NB4 (cell line): ENCODE measurements around the gene FBXL12.

Experiments
- CTCF ChIP-seq: IDR thresholded peaks from one replicate; pipeline ENCODE4 v1.5.1; 2012; ENCODE audit warnings: low read depth, low read length
- MYC ChIP-seq: IDR thresholded peaks from 2 replicates; pipeline ENCODE4 v1.6.1; 2011; ENCODE audit warnings: low read depth, low read length
- POLR2A ChIP-seq: IDR thresholded peaks from 2 replicates; pipeline ENCODE4 v1.6.1; 2011; ENCODE audit warnings: mild to moderate bottlenecking; ENCODE audit not compliant: insufficient read length; ENCODE audit errors: extremely low read depth

- TF ChIP-seq CTCF, result no peak
- TF ChIP-seq POLR2A, result no peak
- no peak for TF ChIP-seq MYC
Observed at GRCh38 chr19:9789066-9789465, 29.8 kb downstream of the FBXL12 start.
